GM20000 (cell line): ENCODE results near the gene DUSP16.
"Not testable (repeated sequence)": the region's sequence is repeated elsewhere in the genome, so short reads cannot be mapped to it uniquely, and the experiment has no call there.

Experiments
- DNase-seq: peaks from one replicate; pipeline ENCODE4 v3.0.0; 2012; ENCODE audit warnings: low spot score
- CTCF ChIP-seq: IDR thresholded peaks from 2 replicates; pipeline ENCODE4 v1.5.1; 2012; ENCODE audit warnings: mild to moderate bottlenecking, control low read depth; ENCODE audit errors: extremely low read depth, missing control alignments

Gene DUSP16

GRCh38 chr12:12523229-12523628 lies 39.4 kb downstream of the DUSP16 start:
- no peak for TF ChIP-seq CTCF
- no peak for DNase-seq

- DNase-seq: not testable (repeated sequence)
Measured at GRCh38 chr12:12522657-12523056, 40.0 kb downstream of the DUSP16 start.

GRCh38 chr12:12521888-12522287 lies 40.8 kb downstream of the DUSP16 start:
- no peak for TF ChIP-seq CTCF
- DNase-seq: no peak

GRCh38 chr12:12521044-12521485 lies 41.6 kb downstream of the DUSP16 start:
- no peak for DNase-seq
- TF ChIP-seq CTCF: no peak

- no peak for DNase-seq
- TF ChIP-seq CTCF: no peak
Measured at GRCh38 chr12:12520273-12520672, 42.4 kb downstream of the DUSP16 start.

- no peak for DNase-seq
- no peak for TF ChIP-seq CTCF
Measured at GRCh38 chr12:12519354-12519998, 43.2 kb downstream of the DUSP16 start.

GRCh38 chr12:12518919-12519318 lies 43.7 kb downstream of the DUSP16 start:
- no peak for TF ChIP-seq CTCF

GRCh38 chr12:12518464-12518845 lies 44.2 kb downstream of the DUSP16 start:
- TF ChIP-seq CTCF: no peak

More at GRCh38 chr12:12518919-12519318, 43.7 kb downstream of the DUSP16 start:
- no peak for DNase-seq

More at GRCh38 chr12:12518464-12518845, 44.2 kb downstream of the DUSP16 start:
- DNase-seq: no peak
